GM18498 (cell line): ENCODE data around the gene KLHL28.
A peak's percentile ranks its signal among the peaks of the same experiment; 100 is the strongest.

ENCODE experiments used
- ATAC-seq: cut with Tn5 transposase; IDR thresholded peaks from one replicate; pipeline ENCODE4 v1.9.1; 2021; ENCODE audit warnings: mild to moderate bottlenecking, moderate library complexity; ENCODE audit not compliant: unreplicated experiment

The KLHL28 gene

GRCh38 chr14:44961554-44962333, at the start of gene KLHL28, which contains the start of gene TOGARAM1:
TSS of gene KLHL28 (minus strand) at chr14:44961947. CDS start at chr14:44945928, 16,019 bp downstream.
TSS of gene TOGARAM1 (plus strand) at chr14:44962190. CDS start at chr14:44962422, 232 bp downstream.
- ATAC-seq = peak; percentile 93

- no peak for ATAC-seq
Observed at GRCh38 chr14:45003924-45004323, 42.2 kb upstream of the KLHL28 start.

GRCh38 chr14:44995770-44996294, 34.1 kb upstream of the KLHL28 start:
- ATAC-seq = no peak

- no peak for ATAC-seq
Observed at GRCh38 chr14:44995196-44995595, 33.4 kb upstream of the KLHL28 start.

- no peak for ATAC-seq
Observed at GRCh38 chr14:44990533-44990932, 28.8 kb upstream of the KLHL28 start.

- ATAC-seq = no peak
Observed at GRCh38 chr14:44989497-44990440, 28.0 kb upstream of the KLHL28 start.

- no peak for ATAC-seq
Observed at GRCh38 chr14:44988694-44989093, 26.9 kb upstream of the KLHL28 start.

- no peak for ATAC-seq
Observed at GRCh38 chr14:44982594-44982993, 20.8 kb upstream of the KLHL28 start.

- ATAC-seq = no peak
Observed at GRCh38 chr14:44981198-44981597, 19.5 kb upstream of the KLHL28 start.

- no peak for ATAC-seq
Observed at GRCh38 chr14:44979740-44980356, 18.1 kb upstream of the KLHL28 start.

GRCh38 chr14:44979273-44979672, 17.5 kb upstream of the KLHL28 start:
- ATAC-seq = no peak

- ATAC-seq = no peak
Observed at GRCh38 chr14:44971459-44971858, 9.7 kb upstream of the KLHL28 start.

GRCh38 chr14:44970907-44971306, 9.2 kb upstream of the KLHL28 start:
- ATAC-seq = peak; percentile 45

GRCh38 chr14:44968714-44969113, 7.0 kb upstream of the KLHL28 start:
- no peak for ATAC-seq

GRCh38 chr14:44966601-44967336, 5.0 kb upstream of the KLHL28 start:
- no peak for ATAC-seq

- no peak for ATAC-seq
Observed at GRCh38 chr14:44963775-44964380, 2.1 kb upstream of the KLHL28 start.

GRCh38 chr14:44963044-44963528, 1.3 kb upstream of the KLHL28 start:
- no peak for ATAC-seq

GRCh38 chr14:44962334-44963043, 742 bp upstream of the KLHL28 start:
- ATAC-seq = peak; percentile 38

- ATAC-seq = peak; percentile 24
Observed at GRCh38 chr14:44961151-44961553, 595 bp downstream of the KLHL28 start.
